DND-41 (cell line): ENCODE results near the gene FAM83G.
"Not testable (repeated sequence)": the region's sequence is repeated elsewhere in the genome, so short reads cannot be mapped to it uniquely, and the experiment has no call there.

Experiments used
- CTCF ChIP-seq: IDR thresholded peaks from 2 replicates; pipeline ENCODE4 v1.5.1; 2012; ENCODE audit warnings: borderline replicate concordance, low read length, moderate library complexity, mild to moderate bottlenecking; ENCODE audit not compliant: poor library complexity, severe bottlenecking; ENCODE audit errors: extremely low read depth
- EZH2 ChIP-seq: IDR thresholded peaks from 3 replicates; pipeline ENCODE4 v1.6.1; 2012; ENCODE audit warnings: borderline replicate concordance, low read depth, mild to moderate bottlenecking, moderate library complexity, low read length, inconsistent platforms; ENCODE audit not compliant: severe bottlenecking

- not testable (repeated sequence) for TF ChIP-seq EZH2, CTCF
Measured at GRCh38 chr17:18956021-18956420, 48.5 kb downstream of the FAM83G start.
